ENCODE data around the gene COPS4.
"Not testable (repeated sequence)": the region's sequence is repeated elsewhere in the genome, so short reads cannot be mapped to it uniquely, and the experiment has no call there.

Gene COPS4

GRCh38 chr4:83109480-83110222 is 74.7 kb downstream of the COPS4 start:
- 2% methylated on average over 63 to 64 of the region's 64 CpGs for WGBS, 2 experiments
- Histone ChIP-seq H3K9me3 (ENCODE audit: control insufficient read depth, low read length) (no peaks in the 10 kb centered on the region), H3K27ac (ENCODE audit: insufficient read depth, low read depth, low read length, poor library complexity, severe bottlenecking) (no peak overlapping the region), H3K27me3 (ENCODE audit: control insufficient read depth, insufficient read depth, low read length, poor library complexity, severe bottlenecking) (peaks cover 25% of the 10 kb centered on the region), H3K36me3 (ENCODE audit: control insufficient read depth, insufficient read depth, low read length) (no peaks in the 10 kb centered on the region), H3K4me1 (ENCODE audit: control insufficient read depth, insufficient read depth, low read length) (no peaks in the 10 kb centered on the region), H3K4me3 (ENCODE audit: insufficient read depth, low read depth, low read length) (peak overlapping the region; percentile 47)

- no peak overlapping the region for H3K27ac ChIP-seq (ENCODE audit: insufficient read depth, low read depth, low read length, poor library complexity, severe bottlenecking)
- H3K9me3 ChIP-seq (ENCODE audit: control insufficient read depth, low read length) = no peaks in the 10 kb centered on the region
Observed at GRCh38 chr4:83110223-83110945, 75.4 kb downstream of the COPS4 start.

GRCh38 chr4:83110970-83111750 is 76.2 kb downstream of the COPS4 start:
- Histone ChIP-seq H3K4me1 (ENCODE audit: control insufficient read depth, insufficient read depth, low read length) (peaks cover 3% of the 10 kb centered on the region), H3K27ac (ENCODE audit: insufficient read depth, low read depth, low read length, poor library complexity, severe bottlenecking) (no peak overlapping the region), H3K27me3 (ENCODE audit: control insufficient read depth, insufficient read depth, low read length, poor library complexity, severe bottlenecking) (peaks cover 25% of the 10 kb centered on the region), H3K9me3 (ENCODE audit: control insufficient read depth, low read length) (no peaks in the 10 kb centered on the region), H3K36me3 (ENCODE audit: control insufficient read depth, insufficient read depth, low read length) (no peaks in the 10 kb centered on the region), H3K4me3 (ENCODE audit: insufficient read depth, low read depth, low read length) (no peak overlapping the region)
- WGBS, 2 experiments = 93 to 96% methylated on average over 6 to 7 of the region's 8 CpGs

More at GRCh38 chr4:83110223-83110945, 75.4 kb downstream of the COPS4 start:
- no peaks in the 10 kb centered on the region for H3K36me3 ChIP-seq (ENCODE audit: control insufficient read depth, insufficient read depth, low read length)
- peaks cover 25% of the 10 kb centered on the region for H3K27me3 ChIP-seq (ENCODE audit: control insufficient read depth, insufficient read depth, low read length, poor library complexity, severe bottlenecking)
- H3K4me3 ChIP-seq (ENCODE audit: insufficient read depth, low read depth, low read length) = peak overlapping the region; percentile 47
- 10% methylated on average over 18 of the region's 18 CpGs for WGBS, 2 experiments
- peaks cover under 1% of the 10 kb centered on the region for H3K4me1 ChIP-seq (ENCODE audit: control insufficient read depth, insufficient read depth, low read length)

- H3K27me3 ChIP-seq (ENCODE audit: control insufficient read depth, insufficient read depth, low read length, poor library complexity, severe bottlenecking) = peaks cover 25% of the 10 kb centered on the region
- not testable (repeated sequence) for H3K36me3 ChIP-seq (ENCODE audit: control insufficient read depth, insufficient read depth, low read length); H3K4me1 ChIP-seq (ENCODE audit: control insufficient read depth, insufficient read depth, low read length); H3K27ac ChIP-seq (ENCODE audit: insufficient read depth, low read depth, low read length, poor library complexity, severe bottlenecking); H3K4me3 ChIP-seq (ENCODE audit: insufficient read depth, low read depth, low read length); H3K9me3 ChIP-seq (ENCODE audit: control insufficient read depth, low read length)
- 86 to 97% methylated on average over 3 to 6 of the region's 7 CpGs for WGBS, 2 experiments
Observed at GRCh38 chr4:83111751-83112141, 76.8 kb downstream of the COPS4 start.

- Histone ChIP-seq H3K27ac (ENCODE audit: insufficient read depth, low read depth, low read length, poor library complexity, severe bottlenecking) (no peak overlapping the region), H3K4me1 (ENCODE audit: control insufficient read depth, insufficient read depth, low read length) (peaks cover 3% of the 10 kb centered on the region), H3K4me3 (ENCODE audit: insufficient read depth, low read depth, low read length) (no peak overlapping the region), H3K36me3 (ENCODE audit: control insufficient read depth, insufficient read depth, low read length) (no peaks in the 10 kb centered on the region), H3K9me3 (ENCODE audit: control insufficient read depth, low read length) (no peaks in the 10 kb centered on the region), H3K27me3 (ENCODE audit: control insufficient read depth, insufficient read depth, low read length, poor library complexity, severe bottlenecking) (peaks cover 25% of the 10 kb centered on the region)
- 84 to 95% methylated on average over 2 of the region's 2 CpGs for WGBS, 2 experiments
Observed at GRCh38 chr4:83112231-83112630, 77.2 kb downstream of the COPS4 start.

GRCh38 chr4:83112678-83113428 is 77.9 kb downstream of the COPS4 start:
- 94% methylated on average over 16 of the region's 16 CpGs for WGBS, 2 experiments
- peaks cover 25% of the 10 kb centered on the region for H3K27me3 ChIP-seq (ENCODE audit: control insufficient read depth, insufficient read depth, low read length, poor library complexity, severe bottlenecking)
- H3K4me3 ChIP-seq (ENCODE audit: insufficient read depth, low read depth, low read length) = no peak overlapping the region
- H3K9me3 ChIP-seq (ENCODE audit: control insufficient read depth, low read length) = no peaks in the 10 kb centered on the region
- H3K27ac ChIP-seq (ENCODE audit: insufficient read depth, low read depth, low read length, poor library complexity, severe bottlenecking) = no peak overlapping the region
- peaks cover 3% of the 10 kb centered on the region for H3K4me1 ChIP-seq (ENCODE audit: control insufficient read depth, insufficient read depth, low read length)
- no peaks in the 10 kb centered on the region for H3K36me3 ChIP-seq (ENCODE audit: control insufficient read depth, insufficient read depth, low read length)

GRCh38 chr4:83113429-83113786 is 78.4 kb downstream of the COPS4 start:
- H3K27me3 ChIP-seq (ENCODE audit: control insufficient read depth, insufficient read depth, low read length, poor library complexity, severe bottlenecking) = peaks cover 21% of the 10 kb centered on the region
- H3K36me3 ChIP-seq (ENCODE audit: control insufficient read depth, insufficient read depth, low read length) = no peaks in the 10 kb centered on the region
- H3K27ac ChIP-seq (ENCODE audit: insufficient read depth, low read depth, low read length, poor library complexity, severe bottlenecking) = no peak overlapping the region
- peaks cover 3% of the 10 kb centered on the region for H3K4me1 ChIP-seq (ENCODE audit: control insufficient read depth, insufficient read depth, low read length)
- H3K9me3 ChIP-seq (ENCODE audit: control insufficient read depth, low read length) = no peaks in the 10 kb centered on the region
- H3K4me3 ChIP-seq (ENCODE audit: insufficient read depth, low read depth, low read length) = no peak overlapping the region
- WGBS, 2 experiments = 85 to 97% methylated on average over 3 of the region's 3 CpGs

- WGBS, 2 experiments = 73 to 77% methylated on average over 5 of the region's 5 CpGs
- H3K4me3 ChIP-seq (ENCODE audit: insufficient read depth, low read depth, low read length) = no peak within 1 kb of the TSS
- no peaks in the 10 kb centered on the region for H3K9me3 ChIP-seq (ENCODE audit: control insufficient read depth, low read length)
- peaks cover 3% of the 10 kb centered on the region for H3K4me1 ChIP-seq (ENCODE audit: control insufficient read depth, insufficient read depth, low read length)
- H3K27me3 ChIP-seq (ENCODE audit: control insufficient read depth, insufficient read depth, low read length, poor library complexity, severe bottlenecking) = peaks cover 9% of the 10 kb centered on the region
- no peaks in the 10 kb centered on the region for H3K36me3 ChIP-seq (ENCODE audit: control insufficient read depth, insufficient read depth, low read length)
- H3K27ac ChIP-seq (ENCODE audit: insufficient read depth, low read depth, low read length, poor library complexity, severe bottlenecking) = no peak within 1 kb of the TSS
Observed at GRCh38 chr4:83114576-83114975, 79.6 kb downstream of the COPS4 start, which contains the start of gene PLAC8. TSS of gene PLAC8 (minus strand) at chr4:83114729. CDS start at chr4:83107921, 6,808 bp downstream.

GRCh38 chr4:83115000-83115399 is 80.0 kb downstream of the COPS4 start:
- Histone ChIP-seq H3K9me3 (ENCODE audit: control insufficient read depth, low read length) (no peaks in the 10 kb centered on the region), H3K4me1 (ENCODE audit: control insufficient read depth, insufficient read depth, low read length) (peaks cover 3% of the 10 kb centered on the region), H3K36me3 (ENCODE audit: control insufficient read depth, insufficient read depth, low read length) (no peaks in the 10 kb centered on the region), H3K4me3 (ENCODE audit: insufficient read depth, low read depth, low read length) (no peak overlapping the region), H3K27me3 (ENCODE audit: control insufficient read depth, insufficient read depth, low read length, poor library complexity, severe bottlenecking) (peaks cover 5% of the 10 kb centered on the region), H3K27ac (ENCODE audit: insufficient read depth, low read depth, low read length, poor library complexity, severe bottlenecking) (no peak overlapping the region)

Data from ectodermal cell (in vitro differentiated cells).